HPDE6-E6E7 (cell line): ENCODE measurements around the gene ABCD4.
"Not testable (repeated sequence)": the region's sequence is repeated elsewhere in the genome, so short reads cannot be mapped to it uniquely, and the experiment has no call there.

Source experiments
- DNase-seq: peaks from one replicate; pipeline ENCODE4 v3.0.0; 2011; ENCODE audit warnings: missing footprints; ENCODE audit errors: extremely low spot score

Gene ABCD4

DNA sequence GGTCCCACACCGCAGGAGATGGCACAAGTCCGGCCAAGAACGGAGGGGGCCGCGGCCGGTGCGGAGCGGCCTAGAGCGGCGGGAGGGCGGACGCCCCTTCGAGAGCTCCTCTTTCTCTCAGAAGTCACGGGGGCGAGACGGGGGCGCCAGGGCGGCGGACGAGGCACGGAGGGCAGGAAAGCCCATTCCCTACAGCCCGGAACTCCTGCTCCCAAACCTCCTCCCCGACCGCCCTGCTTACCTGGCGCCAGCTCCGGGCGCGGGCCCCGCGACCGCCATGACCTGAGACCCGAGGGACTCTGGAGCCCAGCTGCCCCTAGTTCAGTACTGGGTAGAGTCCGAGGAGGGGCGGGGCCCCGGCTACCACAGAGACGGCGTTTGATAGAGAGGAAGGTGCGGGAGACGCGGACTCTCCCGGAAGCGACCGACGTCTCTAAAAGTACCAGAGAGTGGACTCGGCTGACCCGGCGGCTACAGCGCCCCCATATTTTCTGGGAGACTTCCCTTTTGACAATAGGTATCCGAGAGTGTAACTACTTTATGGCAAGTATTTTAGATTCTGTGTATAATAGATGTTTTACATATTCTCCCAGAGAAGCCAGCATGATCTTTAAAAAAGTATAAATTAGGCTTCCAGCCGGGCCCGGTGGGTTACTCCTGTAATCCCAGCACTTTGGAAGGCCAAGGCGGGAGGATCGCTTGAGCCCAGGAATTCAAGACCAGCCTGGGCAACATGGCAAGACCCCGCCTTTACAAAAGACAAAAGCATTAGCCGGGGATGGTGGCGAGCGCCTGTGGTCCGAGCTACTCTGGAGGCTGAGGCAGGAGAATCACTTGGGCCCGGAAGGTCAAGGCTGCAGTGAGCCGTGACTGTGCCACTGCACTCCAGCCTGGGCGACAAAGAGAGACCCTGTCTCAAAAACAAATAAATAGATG lies at the start of gene ABCD4:
ABCD4 (minus strand) TSS at position 301 of the 936 bp plus-strand sequence; CDS start at position 279, 22 bp downstream.
- DNase-seq, result peak; percentile 93

DNA sequence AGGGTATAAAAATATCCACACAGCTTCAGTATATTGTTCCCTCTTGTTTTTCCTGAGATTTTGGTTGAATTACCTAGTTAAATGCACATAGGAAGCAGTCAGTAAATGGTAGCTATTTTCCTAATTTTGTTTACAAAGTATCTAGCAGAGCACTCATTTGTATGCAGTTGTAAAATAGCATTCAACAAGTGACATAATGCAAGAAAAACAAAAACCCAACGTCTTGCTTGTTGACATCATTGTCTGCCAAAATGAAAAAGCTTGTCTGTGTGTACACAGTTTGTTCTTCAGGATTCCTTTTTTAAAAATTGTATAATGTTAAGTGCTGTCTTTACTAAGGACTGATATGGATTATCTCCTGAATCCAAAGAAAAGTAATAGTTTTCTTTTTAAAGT lies 48.2 kb upstream of the ABCD4 start:
- no peak for DNase-seq

DNA sequence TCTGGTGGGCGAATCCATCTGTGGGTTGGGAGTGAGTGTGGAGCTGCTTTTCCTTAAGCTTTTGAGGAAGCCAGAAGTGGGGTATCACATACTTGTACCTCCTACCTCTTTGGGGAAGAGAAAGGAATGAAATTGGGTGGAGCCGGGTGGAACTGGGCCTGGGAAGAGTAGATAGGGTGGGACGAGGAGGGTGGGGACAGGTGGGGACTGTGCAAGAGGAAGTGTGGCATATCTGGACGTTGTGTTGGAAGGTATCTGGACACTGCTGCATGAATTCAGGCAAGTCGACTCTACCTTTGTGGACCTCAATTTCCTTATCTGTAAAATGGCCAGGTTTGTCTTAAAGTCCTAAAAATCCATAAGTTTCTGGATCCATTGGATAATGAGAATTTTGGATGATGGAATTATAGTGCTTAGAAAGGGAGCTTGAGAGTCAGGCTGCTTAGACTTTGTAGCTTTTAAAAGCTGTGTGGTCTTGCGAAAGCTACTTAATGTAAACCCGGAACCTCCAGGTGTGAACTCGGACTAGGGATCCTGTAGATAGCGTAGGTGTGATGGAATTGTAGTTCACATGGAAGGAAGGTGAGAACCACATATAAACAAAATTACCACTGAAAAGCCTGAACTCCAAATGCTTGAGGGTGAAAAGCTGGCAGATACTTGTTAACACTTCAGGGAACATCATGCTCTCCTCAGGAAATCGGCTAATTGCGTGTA lies 47.6 kb upstream of the ABCD4 start:
- DNase-seq, result no peak

DNA sequence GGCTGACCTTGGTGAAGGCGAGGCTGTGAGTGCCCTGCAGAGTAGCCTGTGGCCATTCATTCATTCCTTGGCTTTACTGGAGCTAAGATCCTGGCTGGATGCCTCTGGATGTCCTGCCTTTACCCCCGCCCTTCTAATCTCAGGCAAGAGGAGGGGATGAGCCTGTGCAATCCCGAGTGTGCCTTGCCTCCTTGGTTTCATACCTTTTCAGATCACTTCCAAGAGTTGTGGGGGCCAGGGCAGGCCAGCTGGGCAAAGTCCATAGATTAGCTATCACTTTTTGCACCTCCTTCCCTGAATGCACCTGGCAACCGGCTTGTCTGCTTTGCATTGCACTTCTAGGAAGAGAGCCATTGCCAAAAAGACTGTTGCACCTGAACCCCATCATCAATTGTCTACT lies 47.0 kb upstream of the ABCD4 start:
- no peak for DNase-seq

DNA sequence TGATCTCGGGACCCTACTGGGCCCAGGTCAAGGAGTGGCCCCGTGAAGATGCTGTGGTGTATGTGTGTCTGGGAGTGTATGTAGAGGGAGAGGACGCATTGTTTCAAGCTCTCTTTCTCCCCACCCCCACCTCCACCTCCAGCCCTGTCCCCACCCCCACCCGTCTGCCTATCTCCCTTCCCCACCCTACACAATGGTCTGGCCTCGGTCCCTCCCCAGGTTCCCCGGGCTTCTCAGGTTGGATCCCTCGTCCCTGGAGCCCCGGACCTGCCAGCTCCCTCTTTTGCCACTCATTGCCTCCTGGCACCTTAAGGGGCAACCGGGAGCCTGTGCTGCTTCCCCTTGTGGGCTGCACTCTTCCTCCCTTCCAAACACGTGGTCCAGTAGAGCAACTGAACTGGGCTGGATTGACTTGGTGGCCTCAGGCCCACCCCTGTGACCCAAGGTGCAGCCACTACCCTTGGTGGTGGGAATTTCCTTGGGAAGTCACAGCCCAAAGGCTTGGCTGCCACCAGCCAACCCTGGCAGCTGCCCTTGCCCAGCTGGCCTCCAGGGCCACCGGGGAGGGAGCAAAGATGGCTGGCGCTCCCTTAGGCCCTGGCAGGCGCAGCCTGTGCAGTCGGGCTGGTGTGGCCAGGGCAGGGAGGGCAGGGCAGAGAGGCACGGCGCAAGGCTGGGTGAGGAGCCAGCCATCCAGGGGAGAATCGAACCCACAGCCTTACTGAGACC lies 46.2 kb upstream of the ABCD4 start:
- no peak for DNase-seq

DNA sequence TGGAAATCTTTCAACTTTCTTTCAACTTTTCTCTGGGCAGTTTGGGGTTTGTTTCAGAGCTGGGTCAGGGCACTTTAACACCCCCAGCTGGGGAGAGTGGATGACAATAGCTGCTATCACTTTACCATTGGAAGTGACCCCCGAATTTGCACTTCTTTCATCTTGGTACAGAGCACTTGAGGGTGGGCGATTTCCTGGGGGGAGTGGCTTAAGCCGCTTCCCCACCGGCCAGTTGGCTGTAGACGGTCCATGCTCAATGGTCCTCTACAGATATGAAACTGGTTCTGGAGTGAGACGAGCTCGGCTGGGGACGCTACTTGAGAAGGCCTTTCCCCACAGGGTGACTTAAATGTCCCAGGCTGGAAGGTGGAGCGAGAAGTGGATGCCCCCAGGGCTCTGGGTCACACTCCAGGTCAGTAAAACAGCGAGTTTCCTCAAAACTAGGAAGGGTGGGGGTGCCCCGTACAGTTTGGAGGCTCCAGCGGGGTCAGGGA lies 45.6 kb upstream of the ABCD4 start, which contains the start of gene VRTN:
VRTN (plus strand) TSS at position 231 of the 494 bp plus-strand sequence. CDS start 8,313 bp downstream, outside the sequence.
- no peak for DNase-seq

DNA sequence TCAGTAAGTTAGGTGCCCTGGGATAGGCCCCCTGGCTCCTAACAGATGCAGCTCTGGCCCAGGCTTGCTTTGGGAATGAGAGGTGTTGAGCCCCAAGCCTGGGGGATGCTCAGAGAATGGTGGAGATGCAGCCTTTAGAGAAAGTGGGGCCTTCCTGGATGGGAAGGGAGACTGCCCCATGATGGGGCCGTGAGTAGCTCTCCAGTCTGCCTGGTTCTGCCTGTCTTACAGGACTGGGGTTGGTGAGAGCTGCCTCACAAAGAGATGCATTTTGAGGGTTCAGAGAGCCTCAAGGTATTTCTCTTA lies 45.0 kb upstream of the ABCD4 start:
- DNase-seq, result no peak

DNA sequence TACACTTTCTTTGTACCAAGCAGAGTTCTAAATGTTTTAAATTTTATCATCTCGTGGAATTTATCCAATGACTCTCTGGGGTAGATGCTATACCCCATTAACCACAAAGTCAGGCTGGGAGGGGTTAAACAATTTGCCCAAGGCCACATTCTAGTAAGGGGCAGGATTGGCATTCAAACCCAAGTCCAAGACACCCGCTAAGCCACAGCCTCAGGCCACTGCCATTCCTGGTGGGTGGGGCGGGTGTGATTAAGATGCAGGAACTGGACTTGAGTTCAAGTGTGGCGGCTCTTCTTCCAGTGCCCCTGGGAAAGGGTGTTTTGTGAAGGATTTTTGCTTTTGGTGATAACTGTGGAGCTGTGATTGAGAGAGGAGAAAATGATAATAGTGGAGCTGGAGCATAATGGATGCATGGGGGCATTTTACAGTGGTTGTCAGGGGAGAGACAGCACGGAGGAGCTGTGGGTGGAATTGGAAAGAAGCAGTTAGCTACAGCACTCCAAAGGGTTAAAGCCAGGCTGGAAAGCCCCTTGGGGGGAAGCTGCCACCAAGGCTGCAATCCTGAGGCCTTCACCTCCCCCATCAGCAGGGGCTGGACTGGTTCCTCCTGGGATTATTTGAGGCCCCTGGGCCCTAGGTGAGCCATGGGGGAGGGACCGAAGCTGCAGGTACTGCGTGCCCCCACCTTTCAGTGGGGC lies 44.5 kb upstream of the ABCD4 start:
- DNase-seq, result no peak

DNA sequence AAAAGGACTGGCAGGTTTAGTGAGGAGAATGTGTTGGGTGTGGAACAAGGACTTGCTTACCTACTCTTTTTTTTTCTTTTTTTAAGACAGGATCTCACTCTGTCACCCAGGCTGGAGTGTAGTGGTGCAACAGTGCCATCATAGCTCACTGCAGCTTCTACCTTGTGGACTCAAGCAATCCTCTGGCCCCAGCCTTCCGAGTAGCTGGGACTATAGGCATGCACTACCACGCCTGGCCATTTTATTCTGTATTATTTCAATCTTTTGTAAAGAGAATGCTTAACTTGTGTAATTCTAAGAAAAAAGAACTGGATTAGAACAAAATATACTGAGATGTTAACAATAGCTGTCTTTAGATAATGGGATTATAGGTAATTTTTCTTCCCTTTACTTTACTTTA lies 43.6 kb upstream of the ABCD4 start:
- DNase-seq, result no peak

DNA sequence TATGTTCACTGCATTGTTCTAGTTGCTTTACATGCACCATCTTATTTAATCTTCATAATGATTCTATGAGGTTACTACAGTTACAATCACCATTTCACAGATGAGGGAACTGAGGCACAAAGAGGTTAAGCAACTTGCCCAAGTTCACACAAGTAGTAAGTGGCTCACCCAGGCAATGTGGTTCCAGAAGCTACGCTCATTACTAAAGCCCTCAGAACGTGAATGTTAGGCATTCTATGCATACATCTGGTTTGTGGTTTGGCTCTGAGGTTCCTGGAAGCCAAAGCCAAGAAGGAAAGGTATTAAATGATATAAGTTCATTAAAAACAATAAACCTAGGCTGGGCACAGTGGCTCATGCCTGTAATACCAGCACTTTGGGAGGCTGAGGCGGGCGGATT lies 31.2 kb upstream of the ABCD4 start:
- DNase-seq, result no peak

DNA sequence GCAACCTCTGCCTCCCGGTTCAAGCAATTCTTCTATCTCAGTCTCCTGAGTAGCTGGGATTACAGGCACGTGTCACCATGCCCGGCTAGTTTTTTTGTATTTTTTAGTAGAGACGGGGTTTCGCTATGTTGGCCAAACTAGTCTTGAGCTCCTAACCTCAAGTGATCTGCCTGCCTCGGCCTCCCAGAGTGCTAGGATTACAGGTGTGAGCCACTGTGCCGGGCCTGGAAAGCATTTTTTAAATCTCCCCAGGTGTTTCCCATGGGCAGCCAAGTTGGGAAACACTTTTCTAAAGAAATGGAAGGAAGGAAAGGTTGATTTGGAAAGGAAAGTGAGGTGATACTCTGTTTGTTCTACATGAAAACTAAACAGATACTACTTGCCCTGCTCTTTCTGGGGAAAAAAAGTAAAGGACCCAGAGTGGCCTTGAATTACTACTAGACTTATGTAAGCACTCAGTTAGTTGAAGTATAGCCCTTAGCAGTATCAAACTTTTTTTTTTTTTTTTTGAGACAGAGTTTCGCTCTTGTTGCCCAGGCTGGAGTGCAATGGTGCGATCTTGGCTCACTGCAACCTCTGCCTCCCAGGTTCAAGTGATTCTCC lies 27.3 kb upstream of the ABCD4 start:
- DNase-seq, result not testable (repeated sequence)

DNA sequence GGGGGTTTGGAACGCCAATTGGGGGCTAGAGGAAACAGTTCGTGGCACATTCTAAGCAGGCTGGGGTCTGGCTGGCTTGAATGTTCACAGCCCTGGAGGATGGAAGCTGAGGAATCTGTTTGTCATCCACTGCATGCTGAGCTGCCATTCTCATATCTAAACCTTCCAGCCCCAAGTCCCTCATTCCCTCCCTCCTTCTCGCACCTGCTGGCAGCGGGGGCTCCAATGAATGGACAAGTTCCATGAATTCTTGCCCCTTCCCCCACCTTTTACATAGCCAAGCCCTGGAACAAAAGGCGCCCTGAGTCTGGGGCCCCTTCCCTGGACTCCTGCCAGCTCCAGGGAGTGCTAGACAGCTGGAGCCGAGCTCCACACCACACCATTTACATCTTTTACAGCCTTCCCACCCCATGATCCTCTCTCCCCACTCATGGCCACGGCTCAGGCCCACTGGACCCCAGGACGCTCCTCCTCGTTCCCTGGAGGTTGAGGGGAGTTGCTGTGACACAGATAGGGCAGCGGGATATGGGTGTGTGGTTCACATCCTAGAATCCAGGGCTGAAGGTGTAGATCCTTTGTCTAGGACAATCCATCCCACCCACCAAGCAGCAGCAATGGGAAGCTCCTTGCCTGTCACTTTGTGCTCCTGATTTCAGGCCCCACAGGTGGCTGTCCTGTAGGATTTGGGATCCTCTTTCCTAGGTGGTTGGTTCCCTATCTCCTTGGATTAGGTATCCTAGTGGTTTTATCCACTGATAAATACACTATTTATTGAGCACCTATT lies 23.8 kb upstream of the ABCD4 start:
- no peak for DNase-seq

DNA sequence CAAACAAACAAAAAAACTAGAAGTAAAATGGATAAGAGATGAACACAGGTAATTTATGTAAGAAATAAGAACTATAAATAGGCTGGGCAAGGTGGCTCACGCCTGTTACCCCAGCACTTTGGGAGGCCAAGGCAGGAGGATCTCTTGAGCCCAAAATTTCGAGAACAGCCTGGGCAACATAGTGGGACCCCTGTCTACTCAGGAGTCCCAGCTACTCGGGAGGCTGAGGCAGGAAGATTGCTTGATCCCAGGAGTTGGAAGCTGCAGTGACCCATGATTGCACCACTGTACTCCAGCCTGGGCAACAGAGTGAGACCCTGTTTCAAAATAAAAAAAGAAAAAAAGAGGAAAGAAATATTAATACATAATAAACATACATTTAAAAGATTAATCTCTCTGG lies 22.7 kb upstream of the ABCD4 start:
- DNase-seq, result no peak

DNA sequence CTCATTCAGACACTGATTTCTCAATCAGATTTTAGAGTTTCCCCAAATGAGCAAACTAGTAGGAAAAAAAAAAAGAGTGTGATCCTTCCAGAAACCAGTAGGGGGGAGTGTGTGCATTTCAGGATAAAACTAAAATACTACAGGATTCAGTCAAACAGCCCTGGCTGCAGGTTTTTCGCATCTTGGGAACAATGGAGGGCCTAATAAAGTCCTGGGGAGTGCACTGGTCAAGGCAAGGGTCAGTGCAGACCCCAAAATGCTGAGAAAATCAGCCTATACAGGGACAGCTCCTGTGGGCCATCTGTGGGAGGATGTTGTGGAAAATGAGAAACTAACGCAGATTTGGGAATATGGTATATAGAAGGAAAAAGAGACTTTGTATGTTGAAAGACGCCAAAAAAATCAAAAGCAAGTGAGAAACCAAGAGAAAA lies 22.2 kb upstream of the ABCD4 start:
- no peak for DNase-seq

DNA sequence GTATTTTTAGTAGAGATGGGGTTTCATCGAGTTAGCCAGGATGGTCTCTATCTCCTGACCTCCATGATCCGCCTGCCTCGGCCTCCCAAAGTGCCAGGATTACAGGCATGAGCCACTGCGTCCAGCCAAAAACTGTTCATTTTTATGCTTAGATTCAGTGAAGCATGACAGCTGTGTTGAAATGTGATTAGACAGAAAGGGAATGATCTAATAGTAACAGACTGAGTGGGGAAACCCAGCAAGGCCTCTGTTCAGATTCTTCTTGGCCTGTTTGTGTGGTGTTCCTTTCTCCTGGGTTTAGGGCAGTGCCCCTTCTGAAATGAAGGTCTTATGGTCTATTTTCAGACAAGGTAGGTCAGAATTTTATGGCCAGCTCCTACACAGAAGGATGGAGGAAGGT lies 11.8 kb upstream of the ABCD4 start:
- no peak for DNase-seq

DNA sequence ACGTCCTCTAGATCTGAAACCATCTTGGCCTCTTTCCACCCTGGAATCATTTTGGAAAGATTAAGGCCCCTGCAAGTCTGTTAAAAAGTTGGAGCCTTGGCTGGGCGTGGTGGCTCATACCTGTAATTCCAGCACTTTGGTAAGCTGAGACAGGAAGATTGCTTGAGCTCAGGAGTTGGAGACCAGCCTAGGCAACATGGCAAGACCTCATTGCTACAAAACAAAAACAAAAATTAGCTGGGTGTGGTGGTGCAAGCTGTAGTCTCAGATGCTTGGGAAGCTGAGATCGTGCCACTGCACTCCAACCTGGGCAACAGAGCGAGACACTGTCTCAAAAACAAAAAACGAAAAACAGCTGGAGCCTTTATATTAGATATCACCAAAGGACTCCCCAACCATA lies 10.9 kb upstream of the ABCD4 start:
- DNase-seq, result no peak

DNA sequence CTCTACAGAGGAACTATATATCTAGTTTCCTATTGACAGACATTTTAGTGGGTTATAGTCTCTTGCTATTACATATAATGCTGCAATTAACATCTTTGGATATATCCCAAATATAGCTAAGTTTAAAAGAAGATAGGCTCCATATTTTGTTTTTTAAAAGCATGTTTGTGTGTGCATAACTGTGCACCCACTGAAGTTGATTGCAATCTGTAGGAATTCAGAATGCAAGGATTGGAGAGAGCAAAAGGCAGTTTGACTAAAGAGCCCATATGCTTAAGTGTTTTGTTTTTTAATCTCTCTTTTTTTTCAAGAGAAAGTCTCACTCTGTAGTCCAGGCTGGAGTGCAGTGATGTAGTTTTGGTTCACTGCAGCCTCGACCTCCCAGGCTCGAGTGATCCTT lies 9.4 kb upstream of the ABCD4 start:
- DNase-seq, result no peak

DNA sequence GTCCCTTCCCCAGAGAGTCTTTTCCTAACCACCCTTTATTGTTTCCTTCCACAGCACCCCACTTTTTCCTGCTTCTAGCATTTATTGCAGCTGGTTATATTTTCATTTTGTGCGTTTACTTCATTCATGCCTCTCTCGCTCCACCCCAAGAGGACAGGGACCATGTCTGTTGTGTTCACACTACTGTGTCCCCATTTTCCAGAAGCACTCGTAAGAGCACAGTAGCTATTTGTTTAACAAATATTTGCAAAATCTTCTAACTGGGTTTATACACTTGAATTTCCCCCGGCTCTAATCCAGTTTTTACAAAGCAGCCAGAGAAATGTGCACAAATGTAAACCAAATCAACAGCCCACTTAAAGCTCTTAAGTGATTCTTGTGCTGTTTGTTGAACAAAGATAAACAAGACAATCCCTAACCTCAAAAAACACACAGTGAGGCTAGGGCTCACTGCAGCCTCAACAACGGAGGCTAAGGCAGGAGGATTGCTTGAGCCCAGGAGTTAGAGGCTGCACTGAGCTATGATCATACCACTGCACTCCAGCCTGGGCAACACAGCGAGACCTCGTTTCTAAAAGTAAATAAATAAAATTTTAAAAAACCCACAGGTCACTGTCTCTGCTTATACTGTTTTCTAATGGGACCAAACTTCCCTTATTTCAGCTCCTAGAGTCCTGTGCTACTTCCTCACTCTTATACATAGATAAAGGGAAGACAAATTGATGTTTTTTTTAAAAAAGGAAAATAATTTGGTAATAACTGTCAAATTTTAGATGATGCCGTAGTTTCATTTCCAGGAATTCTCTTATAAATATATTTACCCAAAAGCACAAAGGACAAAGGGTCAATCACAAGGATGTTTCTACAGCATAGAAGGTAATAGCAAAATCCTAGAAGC lies 6.6 kb upstream of the ABCD4 start:
- no peak for DNase-seq

DNA sequence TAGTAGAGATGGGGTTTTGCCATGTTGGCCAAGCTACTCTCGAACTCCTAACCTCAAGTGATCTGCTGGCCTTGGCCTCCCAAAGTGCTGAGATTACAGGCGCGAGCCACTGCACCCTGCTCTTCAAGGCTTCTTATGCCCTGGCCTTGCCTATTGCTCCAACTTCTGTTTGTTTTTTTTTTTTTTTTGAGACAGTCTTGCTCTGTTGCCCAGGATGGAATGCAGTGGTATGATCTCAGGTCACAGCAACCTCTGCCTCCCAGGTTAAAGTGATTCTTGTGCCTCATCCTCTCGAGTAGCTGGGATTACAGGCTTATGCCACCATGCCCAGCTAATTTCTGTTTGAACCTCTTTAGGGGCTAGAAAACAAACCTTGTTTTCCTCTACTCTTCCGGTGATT lies 6.0 kb upstream of the ABCD4 start:
- DNase-seq, result no peak
